H54 (cell line): ENCODE results near the gene CHIT1.
A peak's percentile ranks its signal among the peaks of the same experiment; 100 is the strongest.

Experiments used
- DNase-seq: peaks from one replicate; pipeline ENCODE4 v3.0.0; 2011; ENCODE audit warnings: low spot score, mixed read lengths; ENCODE audit not compliant: insufficient read length
- FAIRE-seq: peaks from 3 replicates; lab custom pipeline; 2011; peaks lifted over from hg19 to GRCh38; lab: Jason Lieb, UNC
- POLR2A ChIP-seq: IDR thresholded peaks from 2 replicates; pipeline ENCODE4 v1.6.1; 2011; ENCODE audit warnings: low read depth, mild to moderate bottlenecking, low read length

The CHIT1 gene

DNA sequence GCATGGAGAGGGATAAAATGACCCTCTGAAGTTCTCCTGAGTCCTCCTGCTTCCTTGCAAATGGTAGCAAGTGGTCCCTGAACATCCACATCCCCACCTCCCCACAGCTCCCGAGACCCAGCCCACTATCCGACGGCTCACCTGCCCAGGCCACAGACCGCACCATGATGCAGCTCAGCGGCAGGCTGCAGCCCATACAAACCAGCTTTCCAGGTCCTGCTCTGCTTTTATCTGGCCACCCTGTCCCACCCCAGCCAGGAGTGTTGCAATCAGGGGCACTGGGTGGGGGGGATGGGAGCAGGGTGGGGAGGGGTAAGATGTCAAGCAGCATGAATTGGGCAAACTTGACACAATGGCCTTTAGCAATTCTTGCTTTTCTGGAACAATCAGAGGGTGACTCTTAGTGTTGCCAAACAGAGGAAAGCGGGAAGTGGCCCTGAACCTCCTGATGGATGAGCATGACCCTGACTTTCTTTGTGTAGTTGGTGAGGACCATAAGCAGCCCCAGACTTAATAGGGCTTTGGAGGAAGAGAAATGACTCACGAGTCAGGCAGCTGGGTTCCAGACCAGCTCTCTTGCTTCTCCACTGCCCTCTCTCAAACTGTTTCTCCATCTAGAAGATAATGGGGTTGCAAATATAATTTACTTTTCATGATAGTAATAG, at the start of gene CHIT1:
Gene CHIT1, minus strand, starts transcription at position 203 of the 665 bp plus-strand sequence. Its CDS starts 37 bp downstream, at position 166.
- no peak for FAIRE-seq
- no peak for TF ChIP-seq POLR2A
- DNase-seq, result no peak

DNA sequence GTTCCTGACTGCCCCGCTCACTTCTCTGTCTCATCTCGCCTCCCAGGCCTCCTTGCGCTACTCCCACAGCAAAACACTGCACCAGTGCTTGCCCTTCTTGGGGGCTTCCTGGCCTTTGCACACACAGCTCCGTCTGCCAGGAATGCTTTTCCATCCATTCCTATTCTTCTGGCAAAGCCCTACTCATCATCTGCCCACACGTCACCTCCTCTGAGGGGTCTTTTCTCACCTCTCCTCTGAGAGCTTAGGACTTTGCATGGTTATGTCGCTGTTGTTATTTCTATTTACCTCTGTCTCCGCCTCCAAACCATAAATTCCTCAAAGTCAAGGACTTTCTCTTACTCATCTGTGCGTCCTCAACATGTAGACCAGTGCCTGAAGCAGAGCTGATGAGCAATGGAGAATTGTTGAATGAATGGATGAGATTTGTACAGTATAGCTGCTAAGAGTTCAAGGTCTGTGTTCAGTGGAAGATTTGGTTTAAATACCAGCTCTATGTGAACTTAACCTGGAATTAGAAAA, 49.5 kb upstream of the CHIT1 start:
- FAIRE-seq (no peak), DNase-seq (no peak)
- TF ChIP-seq POLR2A, result no peak

DNA sequence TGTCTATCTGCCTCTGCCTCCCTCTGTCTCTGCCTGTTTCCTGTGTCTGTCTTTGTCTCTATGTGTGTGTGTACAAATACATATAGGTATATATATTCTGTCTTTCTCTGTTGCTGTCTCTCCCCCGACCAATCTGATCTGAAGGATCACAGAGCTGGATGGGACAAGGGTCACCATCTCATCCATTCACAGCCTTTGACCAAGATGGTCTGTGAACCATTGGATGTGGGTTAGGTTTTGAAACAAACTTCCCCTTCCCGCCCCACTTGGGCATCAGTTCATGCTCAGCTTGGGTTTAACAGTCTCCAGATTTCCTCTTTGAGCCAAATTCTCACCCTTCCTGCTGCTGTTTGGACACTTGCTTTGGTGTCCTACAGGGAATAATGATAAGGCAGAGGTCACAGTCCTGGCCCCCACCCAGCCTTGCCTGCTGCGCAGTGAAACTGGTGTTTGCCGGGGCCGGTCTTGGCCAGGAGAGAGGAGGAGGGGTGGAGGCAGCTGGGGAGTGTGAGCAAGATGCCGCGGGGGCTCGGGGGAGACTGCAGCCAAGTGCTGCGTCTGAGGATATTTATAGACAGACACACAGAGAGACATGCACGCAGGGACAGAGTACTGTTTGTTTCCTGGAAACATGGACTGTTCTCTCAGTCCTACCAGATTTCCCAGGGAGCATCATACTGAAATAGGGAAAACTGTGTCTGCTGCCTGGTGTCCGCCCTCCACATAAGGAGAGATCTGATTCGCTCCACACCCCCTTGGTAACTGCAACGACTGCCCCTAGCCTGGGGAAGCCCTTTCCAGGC, 48.8 kb upstream of the CHIT1 start:
- DNase-seq, result no peak
- FAIRE-seq, result no peak
- TF ChIP-seq POLR2A, result no peak

DNA sequence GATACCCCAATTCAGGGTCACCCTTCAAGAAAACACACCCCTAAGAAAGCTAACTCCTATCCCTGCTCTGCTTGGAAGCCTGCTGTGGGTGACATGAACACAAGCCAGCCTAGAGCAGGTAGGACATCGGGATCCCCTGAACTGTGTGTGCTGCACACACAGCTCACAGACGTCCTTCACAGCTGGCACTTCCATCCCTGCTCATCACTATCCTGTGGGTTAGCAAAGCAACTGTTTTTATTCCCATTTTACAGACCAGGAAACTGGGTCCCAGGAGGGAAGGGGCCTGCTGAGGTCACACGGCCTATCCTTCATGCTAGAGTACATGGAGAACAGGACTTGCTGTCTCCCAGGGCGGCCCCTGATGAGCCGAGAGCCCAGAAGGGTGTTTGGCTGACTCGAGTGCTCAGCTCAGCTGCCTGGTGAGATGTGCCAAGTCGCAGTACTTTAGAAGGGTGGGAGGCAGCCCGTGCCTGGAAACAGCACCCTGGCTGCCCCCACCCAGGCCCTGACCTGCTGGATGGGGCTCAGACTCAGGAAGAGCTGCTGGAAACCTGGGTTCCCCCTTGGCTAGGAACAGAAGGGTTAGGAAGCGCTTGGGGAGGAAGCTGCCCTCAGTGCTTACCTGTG, 47.6 kb upstream of the CHIT1 start:
- TF ChIP-seq POLR2A, result no peak
- FAIRE-seq (no peak), DNase-seq (no peak)

DNA sequence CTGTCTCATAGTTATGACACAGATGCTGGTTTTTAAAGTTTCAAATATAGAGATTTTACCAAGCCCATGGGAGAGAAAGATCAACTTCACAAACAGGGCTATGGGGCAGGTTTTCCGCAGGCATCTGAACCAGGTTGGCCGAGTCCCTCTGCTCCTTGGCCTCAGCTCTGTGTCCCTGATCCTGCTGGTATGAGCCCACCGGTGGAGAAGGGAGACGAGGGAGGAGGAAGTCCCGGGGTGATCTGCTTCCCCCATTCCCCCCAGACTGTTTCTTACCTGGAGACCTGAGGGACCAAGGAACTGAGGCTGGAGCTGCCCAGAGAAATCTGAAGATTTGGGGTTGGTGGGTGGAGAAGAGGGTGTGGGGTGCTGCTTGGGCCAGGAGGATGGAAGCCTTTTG, 46.9 kb upstream of the CHIT1 start:
- DNase-seq (no peak), FAIRE-seq (no peak)
- no peak for TF ChIP-seq POLR2A

DNA sequence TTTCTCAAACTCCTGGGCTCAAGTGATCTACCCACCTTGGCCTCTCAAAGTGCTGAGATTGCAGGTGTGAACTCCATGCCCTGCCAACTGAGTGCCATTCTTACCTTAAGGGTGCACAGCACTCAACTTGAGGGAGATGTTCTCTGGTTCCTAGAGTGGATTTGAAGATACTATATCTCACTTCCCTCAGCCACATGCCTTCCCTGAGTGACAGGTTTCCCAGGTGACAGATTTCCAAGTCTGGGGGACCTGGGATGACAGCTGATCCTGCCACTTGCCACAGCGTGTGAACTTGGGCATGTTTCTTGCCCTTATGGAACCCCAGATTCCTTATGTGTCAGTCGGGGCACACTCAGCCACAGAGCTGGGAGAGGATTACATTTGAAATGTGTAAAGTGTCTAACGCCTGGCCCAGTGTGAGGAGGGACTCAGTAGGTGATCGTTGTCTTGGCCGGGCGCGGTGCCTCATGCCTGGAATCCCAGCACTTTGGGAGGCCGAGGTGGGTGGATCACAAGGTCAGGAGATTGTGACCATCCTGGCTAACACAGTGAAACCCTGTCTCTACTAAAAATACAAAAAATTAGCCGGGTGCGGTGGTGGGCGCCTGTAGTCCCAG, 46.3 kb upstream of the CHIT1 start:
- no peak for TF ChIP-seq POLR2A
- DNase-seq (no peak), FAIRE-seq (no peak)

DNA sequence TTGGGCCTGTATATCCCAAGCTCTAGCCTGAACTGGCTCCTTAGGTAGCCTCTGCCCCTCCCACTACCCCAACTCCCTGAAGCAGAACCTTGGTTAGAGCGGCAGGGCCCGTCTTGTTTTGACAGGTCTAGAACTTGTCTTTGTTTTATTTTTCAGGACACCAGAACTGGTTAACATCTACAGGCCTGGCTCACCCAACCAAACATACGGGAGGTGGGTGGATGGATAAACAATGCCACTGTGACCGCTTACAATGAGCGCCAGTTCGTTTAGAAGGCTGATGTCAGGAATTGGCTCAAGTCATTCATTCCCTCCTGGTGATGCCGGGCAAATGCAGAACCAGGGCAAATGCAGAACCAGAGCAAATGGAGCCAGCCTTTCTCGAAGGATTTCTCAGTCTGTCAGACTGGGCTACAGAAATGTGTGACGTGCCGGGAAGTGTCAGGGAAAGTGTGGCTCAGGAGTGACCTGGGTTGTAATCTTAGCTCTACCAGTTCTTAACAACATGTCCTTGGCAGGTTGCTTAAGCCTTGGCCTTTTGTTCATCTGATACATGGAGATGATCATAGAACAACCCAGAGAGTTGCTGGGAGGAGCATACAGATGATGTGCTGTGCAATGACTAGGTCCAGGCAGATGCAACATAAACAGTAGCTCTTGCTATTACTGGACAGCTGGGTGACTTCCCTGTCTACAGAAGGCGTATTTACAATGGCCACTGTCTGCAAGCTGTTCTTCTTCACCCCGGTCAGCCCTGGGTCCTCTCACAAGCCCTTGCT, 45.3 kb upstream of the CHIT1 start:
- TF ChIP-seq POLR2A, result no peak
- no peak for DNase-seq
- FAIRE-seq, result no peak

DNA sequence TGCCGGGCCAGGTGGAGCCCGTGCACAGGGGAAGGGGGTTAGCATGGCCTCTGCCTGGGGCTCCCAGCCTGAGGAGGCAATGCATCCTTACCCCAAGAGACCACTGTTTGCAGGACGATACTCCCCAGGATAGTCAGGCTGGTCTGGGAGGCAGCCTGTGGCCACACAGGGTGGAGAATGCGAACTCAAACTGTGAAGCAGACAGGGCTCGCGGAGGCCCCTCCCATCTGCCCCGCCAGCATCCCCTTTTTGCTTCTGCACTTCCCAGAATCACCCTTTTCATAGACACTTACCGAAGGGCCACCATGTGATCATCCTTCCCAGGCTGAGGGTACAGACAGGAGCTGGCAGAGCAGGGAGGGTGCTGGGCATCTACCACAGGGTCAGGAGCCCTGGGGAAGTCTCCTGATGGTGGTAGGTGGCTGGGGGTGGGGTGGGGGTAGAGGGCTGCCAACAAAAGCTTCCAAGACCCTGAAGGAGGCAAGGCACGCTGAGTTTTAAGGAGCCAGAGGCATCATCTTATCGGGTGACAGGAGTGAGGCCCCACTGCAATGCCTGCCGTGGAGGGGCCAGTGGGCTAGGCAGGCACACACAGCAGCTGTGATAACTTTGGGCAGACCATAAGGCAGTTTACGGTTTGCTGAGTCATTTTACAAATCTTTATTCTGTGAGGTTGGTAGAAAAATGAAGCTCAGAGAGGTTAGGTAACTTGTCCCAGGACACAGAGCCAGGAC, 44.6 kb upstream of the CHIT1 start:
- DNase-seq, result no peak
- no peak for TF ChIP-seq POLR2A
- no peak for FAIRE-seq

DNA sequence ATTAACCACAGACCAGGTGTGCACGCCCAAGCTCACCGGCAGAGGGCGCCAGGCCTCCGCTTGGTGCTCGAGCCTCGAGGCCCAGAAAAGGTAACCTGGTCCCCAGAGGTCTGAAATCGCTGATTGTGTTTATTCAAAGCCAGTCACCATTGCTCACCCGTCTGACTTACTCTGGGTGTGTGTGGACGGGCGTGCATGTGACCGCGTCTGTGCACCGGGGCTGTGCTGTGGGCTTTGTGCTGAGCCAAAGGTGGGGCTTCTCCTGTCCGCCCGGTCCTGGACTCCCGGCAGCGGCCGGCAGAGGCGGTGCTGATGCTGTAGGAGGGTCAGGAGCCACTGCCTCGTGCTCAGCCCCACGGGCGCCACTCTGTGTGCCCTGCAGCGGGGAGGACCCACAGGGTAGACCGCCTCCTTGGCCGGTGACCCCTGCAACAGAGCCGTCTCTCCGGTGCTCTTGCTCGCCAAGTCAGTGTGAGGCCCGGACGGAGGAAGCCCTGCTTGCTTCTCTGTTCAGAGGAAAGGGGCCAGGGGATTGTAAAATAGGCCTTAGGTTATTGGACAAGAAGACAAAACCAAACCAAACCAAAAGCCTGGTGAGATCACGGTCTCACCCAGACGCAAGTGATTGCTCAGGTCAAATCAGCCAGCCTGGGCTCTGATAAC, 43.9 kb upstream of the CHIT1 start:
- no peak for TF ChIP-seq POLR2A
- DNase-seq (peak; percentile 75), FAIRE-seq (no peak)

DNA sequence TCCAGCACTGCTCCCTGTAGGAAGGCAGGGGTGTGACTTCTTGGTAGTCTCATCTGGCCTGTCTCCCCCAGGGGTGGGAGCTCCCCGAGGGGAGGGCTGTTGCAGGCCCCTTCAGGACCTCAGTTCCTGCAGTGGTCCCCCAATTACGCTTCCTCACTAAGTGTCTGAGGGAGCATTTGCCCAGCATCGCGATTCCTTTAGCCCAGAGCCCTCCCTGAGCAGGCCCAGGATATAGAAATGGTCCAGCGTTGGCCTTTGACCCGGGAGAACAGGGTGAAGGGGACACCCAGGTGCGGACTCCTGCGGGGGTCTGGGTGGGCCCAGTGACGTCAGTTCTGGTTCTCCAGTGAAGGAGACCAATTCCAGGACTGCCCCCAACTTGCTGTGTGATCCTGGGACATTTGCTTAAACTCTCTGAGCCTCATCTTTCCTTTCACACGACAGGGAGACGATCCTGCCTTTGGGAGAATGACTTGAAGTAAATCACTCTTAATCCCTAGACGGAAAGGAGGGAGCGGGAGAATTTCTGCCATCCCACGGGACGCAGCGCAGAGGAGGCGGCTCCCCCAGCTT, 43.2 kb upstream of the CHIT1 start:
- no peak for TF ChIP-seq POLR2A
- DNase-seq (no peak), FAIRE-seq (no peak)

DNA sequence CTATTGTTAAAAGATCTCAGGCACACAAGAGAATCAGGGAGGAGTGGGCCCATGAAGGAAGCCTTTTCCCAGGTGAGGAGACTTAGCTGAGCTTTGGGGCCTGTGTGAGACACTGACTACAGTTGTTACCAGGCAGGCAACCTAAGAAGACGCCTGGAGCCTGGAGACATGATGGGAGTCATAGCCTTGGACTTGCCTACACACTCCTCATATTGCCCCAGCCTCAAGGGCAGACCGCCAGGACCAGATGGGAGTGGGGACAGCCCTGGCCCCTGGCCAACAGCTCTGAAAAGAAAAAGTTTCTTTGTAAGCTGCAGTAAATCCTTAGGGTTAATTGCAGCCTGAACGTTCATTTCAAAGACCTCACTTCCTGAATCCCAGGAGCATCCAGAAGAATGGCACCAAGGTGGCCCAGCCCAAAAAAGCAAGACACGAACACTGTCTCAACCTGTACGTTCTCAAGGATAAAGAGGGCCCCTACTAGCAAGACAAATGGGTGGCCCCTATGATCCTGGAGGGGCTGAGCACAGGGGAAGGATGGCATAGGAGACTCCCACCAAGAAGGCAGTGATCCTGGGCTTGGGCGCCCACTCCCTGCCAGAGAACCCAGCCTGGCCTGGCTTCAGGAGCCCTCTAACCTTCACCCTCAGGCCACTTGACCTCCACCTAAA, 42.6 kb upstream of the CHIT1 start:
- TF ChIP-seq POLR2A, result no peak
- DNase-seq (no peak), FAIRE-seq (no peak)
